Suppressor macrophage (primary cell): ENCODE data around the gene ATP8B1.

Source experiments
- DNase-seq, 4 experiments: peaks; one replicate each; pipeline ENCODE4 v3.0.0-alpha.2; 2020 to 2022

Gene ATP8B1

DNA sequence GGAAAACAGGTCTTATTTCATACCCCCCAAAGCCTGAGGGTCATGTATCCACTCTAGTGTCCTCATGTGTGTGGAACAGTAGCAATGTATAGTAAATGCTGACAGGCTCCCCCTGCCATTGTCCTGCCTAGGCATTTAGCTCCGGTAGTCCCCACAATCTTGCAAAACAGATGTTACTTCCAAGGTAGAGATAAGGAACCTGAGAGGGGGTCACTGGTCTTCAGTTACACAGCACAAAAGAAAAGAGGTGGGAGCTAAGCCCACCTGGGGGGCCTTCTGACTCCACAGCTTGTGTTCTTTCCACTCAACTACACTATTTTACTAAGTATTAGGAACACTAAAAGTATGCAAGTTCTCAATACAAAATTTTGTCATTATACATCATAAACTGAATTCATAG, 199.2 kb downstream of the ATP8B1 start:
- no peak for DNase-seq
